Measurements from ENCODE around the gene ATP2B2. TPM values are rescaled to one million over a fixed set of nuclear protein-coding genes. Genes with fewer than 3 reads are reported as not detected.

ATP2B2 gene
- total and polyA plus RNA-seq, 5 experiments from 2014 or later = not detected

GRCh38 chr3:10494180-10494579 lies 11.2 kb downstream of the ATP2B2 start:
- Mint-ChIP-seq H3K36me3 (no peaks in the 10 kb centered on the region), H3K4me3 (no peak overlapping the region), H3K27me3 (peaks cover 0 to 23% (median 2%) of the 10 kb centered on the region in 5 donors), H3K27ac (no peak overlapping the region), H3K4me1 (peaks cover 0 to under 1% (median 0%) of the 10 kb centered on the region in 4 donors), H3K9me3 (no peaks in the 10 kb centered on the region)
- ATAC-seq = no peak
- POLR2A ChIA-PET = no interaction called here
- no peak for DNase-seq

- POLR2A ChIA-PET = no interaction called here
- Mint-ChIP-seq H3K27ac (no peak overlapping the region), H3K36me3 (no peaks in the 10 kb centered on the region), H3K4me1 (peaks cover 0 to 4% (median 0%) of the 10 kb centered on the region in 4 donors), H3K4me3 (no peak overlapping the region), H3K9me3 (no peaks in the 10 kb centered on the region), H3K27me3 (peaks cover 0 to 25% (median 2%) of the 10 kb centered on the region in 5 donors)
- no peak for ATAC-seq
- DNase-seq = no peak
Measured at GRCh38 chr3:10493202-10493589, 12.2 kb downstream of the ATP2B2 start.

GRCh38 chr3:10492364-10493201 lies 12.8 kb downstream of the ATP2B2 start:
- H3K9me3 Mint-ChIP-seq = no peaks in the 10 kb centered on the region
- DNase-seq (no peak), ATAC-seq (no peak)
- H3K27ac Mint-ChIP-seq = no peak overlapping the region
- peaks cover 0 to 4% (median 0%) of the 10 kb centered on the region in 4 donors for H3K4me1 Mint-ChIP-seq
- H3K36me3 Mint-ChIP-seq = no peaks in the 10 kb centered on the region
- H3K4me3 Mint-ChIP-seq = no peak overlapping the region
- POLR2A ChIA-PET = no interaction called here
- peaks cover 0 to 25% (median 2%) of the 10 kb centered on the region in 5 donors for H3K27me3 Mint-ChIP-seq

- Mint-ChIP-seq H3K27ac (peak overlapping the region in 1 of 10 donors; percentile 65), H3K27me3 (peaks cover 0 to 25% (median 4%) of the 10 kb centered on the region in 5 donors), H3K9me3 (no peaks in the 10 kb centered on the region), H3K4me1 (peaks cover 0 to 5% (median 0%) of the 10 kb centered on the region in 4 donors), H3K4me3 (no peak overlapping the region), H3K36me3 (no peaks in the 10 kb centered on the region)
- POLR2A ChIA-PET = no interaction called here
- DNase-seq (no peak), ATAC-seq (no peak)
Measured at GRCh38 chr3:10489746-10490483, 15.5 kb downstream of the ATP2B2 start.

- Mint-ChIP-seq H3K27ac (no peak overlapping the region), H3K36me3 (no peaks in the 10 kb centered on the region), H3K4me3 (no peak overlapping the region), H3K4me1 (peaks cover 0 to 5% (median 0%) of the 10 kb centered on the region in 4 donors), H3K9me3 (no peaks in the 10 kb centered on the region), H3K27me3 (peaks cover 0 to 20% (median 4%) of the 10 kb centered on the region in 5 donors)
- POLR2A ChIA-PET = no interaction called here
- ATAC-seq (no peak), DNase-seq (no peak)
Measured at GRCh38 chr3:10487988-10488633, 17.3 kb downstream of the ATP2B2 start.

GRCh38 chr3:10485806-10486205 lies 19.6 kb downstream of the ATP2B2 start:
- POLR2A ChIA-PET = no interaction called here

GRCh38 chr3:10485380-10485779 lies 20.0 kb downstream of the ATP2B2 start:
- DNase-seq (no peak), ATAC-seq (no peak)
- peaks cover 0 to 3% (median 0%) of the 10 kb centered on the region in 9 donors for H3K9me3 Mint-ChIP-seq
- peaks cover 0 to 5% (median 0%) of the 10 kb centered on the region in 4 donors for H3K4me1 Mint-ChIP-seq
- H3K4me3 Mint-ChIP-seq = no peak overlapping the region
- no peaks in the 10 kb centered on the region for H3K36me3 Mint-ChIP-seq
- H3K27me3 Mint-ChIP-seq = peaks cover 0 to 9% (median 0%) of the 10 kb centered on the region in 5 donors
- H3K27ac Mint-ChIP-seq = no peak overlapping the region
- POLR2A ChIA-PET = no interaction called here

More at GRCh38 chr3:10485806-10486205, 19.6 kb downstream of the ATP2B2 start:
- no peaks in the 10 kb centered on the region for H3K36me3 Mint-ChIP-seq
- DNase-seq (no peak), ATAC-seq (no peak)
- H3K4me1 Mint-ChIP-seq = peaks cover 0 to 5% (median 0%) of the 10 kb centered on the region in 4 donors
- H3K27ac Mint-ChIP-seq = no peak overlapping the region
- peaks cover 0 to 10% (median 0%) of the 10 kb centered on the region in 5 donors for H3K27me3 Mint-ChIP-seq
- peaks cover 0 to under 1% (median 0%) of the 10 kb centered on the region in 9 donors for H3K9me3 Mint-ChIP-seq
- no peak overlapping the region for H3K4me3 Mint-ChIP-seq

GRCh38 chr3:10484709-10485108 lies 20.7 kb downstream of the ATP2B2 start:
- Mint-ChIP-seq H3K4me1 (peaks cover 0 to 5% (median 0%) of the 10 kb centered on the region in 4 donors), H3K27ac (peak overlapping the region in 1 of 10 donors; percentile 69), H3K36me3 (no peaks in the 10 kb centered on the region), H3K4me3 (no peak overlapping the region), H3K27me3 (peaks cover 0 to 9% (median 0%) of the 10 kb centered on the region in 5 donors), H3K9me3 (peaks cover 0 to 3% (median 0%) of the 10 kb centered on the region in 9 donors)
- no peak for DNase-seq
- ATAC-seq = no peak
- POLR2A ChIA-PET = no interaction called here

GRCh38 chr3:10483686-10484345 lies 21.6 kb downstream of the ATP2B2 start:
- POLR2A ChIA-PET = no interaction called here
- no peak overlapping the region for H3K4me3 Mint-ChIP-seq
- no peak for ATAC-seq
- H3K27ac Mint-ChIP-seq = no peak overlapping the region
- H3K4me1 Mint-ChIP-seq = peaks cover 0 to 1% (median 0%) of the 10 kb centered on the region in 4 donors
- peaks cover 0 to under 1% (median 0%) of the 10 kb centered on the region in 3 donors for H3K36me3 Mint-ChIP-seq
- peaks cover 0 to 8% (median 4%) of the 10 kb centered on the region in 9 donors for H3K9me3 Mint-ChIP-seq
- no peak for DNase-seq
- peaks cover 0 to 4% (median 0%) of the 10 kb centered on the region in 5 donors for H3K27me3 Mint-ChIP-seq

GRCh38 chr3:10483364-10483675 lies 22.1 kb downstream of the ATP2B2 start:
- Mint-ChIP-seq H3K27me3 (peaks cover 0 to 4% (median 0%) of the 10 kb centered on the region in 5 donors), H3K4me3 (no peak overlapping the region), H3K36me3 (peaks cover 0 to 5% (median 0%) of the 10 kb centered on the region in 3 donors), H3K27ac (no peak overlapping the region), H3K4me1 (peaks cover 0 to 1% (median 0%) of the 10 kb centered on the region in 4 donors), H3K9me3 (peaks cover 0 to 13% (median 7%) of the 10 kb centered on the region in 9 donors)
- DNase-seq (no peak), ATAC-seq (no peak)
- POLR2A ChIA-PET = no interaction called here

GRCh38 chr3:10482631-10483363 lies 22.6 kb downstream of the ATP2B2 start:
- Mint-ChIP-seq H3K4me3 (no peak overlapping the region), H3K9me3 (peaks cover 0 to 16% (median 8%) of the 10 kb centered on the region in 9 donors), H3K4me1 (peaks cover 0 to 1% (median 0%) of the 10 kb centered on the region in 4 donors), H3K27me3 (peaks cover 0 to 4% (median 0%) of the 10 kb centered on the region in 5 donors), H3K27ac (no peak overlapping the region), H3K36me3 (peaks cover 0 to 6% (median 0%) of the 10 kb centered on the region in 3 donors)
- DNase-seq (no peak), ATAC-seq (no peak)
- POLR2A ChIA-PET = no interaction called here

Data from naive thymus-derived CD8-positive, alpha-beta T cell (primary cell).